HG02884 (cell line): ENCODE data around the gene PRKN.
A peak's percentile ranks its signal among the peaks of the same experiment; 100 is the strongest.

Experiments used
- ATAC-seq: cut with Tn5 transposase; IDR thresholded peaks from one replicate; pipeline ENCODE4 v1.9.1; 2021; ENCODE audit warnings: mild to moderate bottlenecking, moderate library complexity; ENCODE audit not compliant: unreplicated experiment

Gene PRKN

GRCh38 chr6:161379834-161380582 lies 1347.6 kb downstream of the PRKN start:
- no peak for ATAC-seq

DNA sequence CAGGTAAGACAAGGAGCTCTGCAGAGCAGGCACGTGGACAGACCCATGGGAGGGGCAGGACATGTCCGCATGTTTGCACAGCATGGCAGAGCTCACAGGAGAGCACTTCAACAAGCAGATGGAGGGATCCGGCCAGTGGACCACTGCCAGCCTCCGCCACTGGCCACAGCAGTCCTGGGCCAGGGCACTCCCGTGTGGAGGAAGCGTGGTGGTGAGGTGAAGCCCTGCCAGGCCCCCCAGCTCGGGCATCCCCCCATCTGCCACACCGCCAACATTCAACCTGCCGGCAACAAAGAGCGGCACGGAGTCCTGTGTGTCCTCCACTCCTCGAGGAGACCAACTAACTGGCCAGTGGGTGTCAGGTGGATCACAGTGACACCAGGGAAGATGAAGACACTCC lies 1349.5 kb downstream of the PRKN start:
- no peak for ATAC-seq

GRCh38 chr6:161377116-161377515 lies 1350.5 kb downstream of the PRKN start:
- ATAC-seq = no peak

GRCh38 chr6:161376367-161376766 lies 1351.2 kb downstream of the PRKN start:
- no peak for ATAC-seq

DNA sequence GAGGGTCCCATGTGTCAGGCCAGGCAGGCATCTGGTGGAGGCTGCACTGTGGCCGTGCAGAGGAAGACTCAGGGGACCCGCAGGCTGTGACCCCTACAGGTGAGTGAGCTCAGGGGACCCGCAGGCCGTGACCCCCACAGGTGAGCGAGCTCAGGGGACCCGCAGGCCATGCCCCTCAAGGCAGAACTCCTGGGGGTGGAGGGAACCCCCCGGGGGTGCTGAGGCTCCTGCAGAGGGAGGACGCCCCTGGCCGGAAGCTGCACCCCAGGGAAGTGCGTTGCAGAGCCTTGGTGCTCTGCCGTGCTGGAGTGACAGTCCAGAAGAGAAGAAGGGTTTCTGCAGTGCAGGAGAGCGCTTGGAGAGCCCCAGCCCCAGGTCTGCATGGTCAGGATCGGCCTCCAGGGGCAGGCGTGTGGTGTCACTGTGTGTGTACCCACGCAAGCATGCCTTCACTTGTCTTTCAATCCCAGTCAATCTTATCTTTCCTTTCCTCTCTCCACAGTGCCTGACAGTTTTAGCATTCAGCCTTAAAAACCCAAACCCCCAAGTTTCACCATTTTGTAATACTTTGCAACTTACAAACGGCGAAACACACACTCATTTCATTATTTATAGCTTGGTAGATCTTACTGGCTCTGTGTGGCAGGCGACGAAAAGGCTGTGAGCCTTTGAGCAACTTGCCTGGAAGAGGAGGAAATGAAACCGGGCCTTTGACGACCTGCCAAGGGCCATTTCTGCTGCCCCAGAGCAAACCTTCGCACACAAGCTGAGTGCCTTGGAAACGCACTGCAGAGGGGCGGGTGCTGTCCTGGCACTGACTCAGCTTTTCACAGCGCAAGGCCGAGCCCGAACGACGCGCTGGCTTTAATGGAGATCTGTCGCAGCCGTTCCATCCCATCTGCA lies 1352.3 kb downstream of the PRKN start:
- no peak for ATAC-seq

DNA sequence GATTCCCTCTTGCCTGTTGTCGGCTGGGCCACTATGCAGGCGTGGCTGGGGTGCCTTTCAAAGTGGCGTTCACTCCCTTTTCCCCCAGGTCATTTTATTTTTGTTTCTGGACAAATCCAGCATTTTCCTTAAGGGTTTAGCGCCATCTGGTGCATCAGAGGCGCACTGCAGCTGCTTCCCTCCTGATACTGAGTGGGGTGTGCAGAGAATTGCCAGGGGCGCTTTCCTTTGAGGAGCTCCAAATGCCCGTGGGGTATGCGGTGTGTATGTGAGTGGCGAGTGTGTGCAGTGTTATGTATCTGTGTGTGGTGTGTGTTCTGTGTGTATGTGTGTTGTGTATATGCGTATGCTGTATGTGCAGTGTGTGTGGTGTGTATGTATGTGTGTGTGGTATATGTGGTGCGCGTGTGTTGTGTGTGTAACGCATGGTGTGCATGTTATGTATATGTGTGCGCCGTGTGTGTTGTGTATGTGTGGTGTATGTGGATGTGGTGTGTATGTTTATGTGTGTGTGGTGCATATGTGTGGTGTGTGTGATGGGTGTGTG lies 1353.6 kb downstream of the PRKN start:
- ATAC-seq = peak; percentile 35

GRCh38 chr6:161372422-161372793 lies 1355.2 kb downstream of the PRKN start:
- ATAC-seq = no peak

DNA sequence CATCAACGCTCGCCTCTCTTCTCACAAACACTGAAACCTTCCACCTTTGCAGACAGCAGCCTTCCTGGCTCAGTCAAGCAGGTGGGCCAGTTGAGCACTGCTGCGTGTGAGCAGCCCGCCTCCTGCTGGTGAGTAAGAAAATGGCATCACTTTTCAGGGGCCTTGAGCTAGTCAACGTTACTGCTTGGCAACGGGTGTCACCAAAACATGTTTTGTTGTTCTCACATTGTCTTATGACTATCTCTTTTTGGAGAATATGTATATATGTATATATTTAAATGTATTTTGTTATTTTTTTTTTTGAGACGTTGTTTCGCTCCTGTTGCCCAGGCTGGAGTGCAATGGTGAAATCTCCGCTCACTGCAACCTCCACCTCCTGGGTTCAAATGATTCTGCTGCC lies 1356.7 kb downstream of the PRKN start:
- ATAC-seq = peak; percentile 89

- ATAC-seq = no peak
Measured at GRCh38 chr6:161369339-161369738, 1358.2 kb downstream of the PRKN start.

DNA sequence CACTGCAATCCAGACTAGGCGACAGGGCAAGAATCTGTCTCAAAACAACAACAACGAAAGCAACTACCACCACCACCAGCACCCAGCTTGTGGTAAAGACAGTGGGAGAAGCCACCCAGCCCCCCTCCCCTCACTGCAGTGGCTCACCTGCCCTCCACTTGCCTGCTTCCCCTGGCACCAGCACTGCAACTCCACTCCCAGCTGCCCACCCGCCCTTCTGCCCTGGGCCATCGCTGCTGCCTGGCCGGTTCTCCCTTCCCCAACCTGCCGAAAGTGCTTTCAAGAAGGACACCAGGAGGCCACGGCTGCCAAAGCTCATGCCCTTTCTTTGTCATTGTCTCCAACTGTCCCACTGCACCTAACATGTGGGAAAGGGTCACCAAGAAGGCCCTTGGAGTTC lies 1359.1 kb downstream of the PRKN start:
- no peak for ATAC-seq

- no peak for ATAC-seq
Measured at GRCh38 chr6:161367472-161367871, 1360.1 kb downstream of the PRKN start.

DNA sequence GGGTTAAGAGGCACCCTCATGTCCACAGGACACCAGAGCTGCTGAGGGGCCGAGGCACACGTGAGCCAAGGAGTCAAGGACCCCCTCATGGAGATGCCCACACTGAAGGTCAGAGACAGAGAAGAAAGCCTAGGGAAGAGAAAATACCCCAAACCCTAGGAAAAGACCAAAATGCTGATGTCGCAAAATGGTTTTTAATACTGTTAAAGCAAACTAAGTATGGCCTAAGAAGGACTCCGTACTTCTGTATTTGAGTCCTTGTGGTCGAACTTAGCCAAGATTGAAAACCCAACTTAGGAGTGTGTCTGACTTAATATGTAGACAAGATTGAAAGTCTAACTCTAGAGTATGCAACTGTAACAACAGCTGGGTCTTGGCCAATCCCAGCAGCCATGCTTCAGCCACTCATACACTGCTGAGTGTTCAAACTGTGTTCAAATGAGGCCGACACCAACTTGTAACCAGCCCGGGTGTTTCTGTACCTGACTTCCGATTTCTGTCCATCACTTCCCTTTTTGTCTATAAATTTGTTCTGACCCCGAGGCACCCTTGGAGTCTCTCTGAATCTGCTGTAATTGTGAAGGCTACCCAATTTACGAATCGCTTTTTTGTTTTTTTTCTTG lies 1361.2 kb downstream of the PRKN start:
- no peak for ATAC-seq

- ATAC-seq = no peak
Measured at GRCh38 chr6:161365633-161366032, 1361.9 kb downstream of the PRKN start.

- ATAC-seq = no peak
Measured at GRCh38 chr6:161363286-161363685, 1364.3 kb downstream of the PRKN start.

GRCh38 chr6:161362266-161362665 lies 1365.3 kb downstream of the PRKN start:
- ATAC-seq = no peak

GRCh38 chr6:161361529-161361928 lies 1366.0 kb downstream of the PRKN start:
- ATAC-seq = no peak

DNA sequence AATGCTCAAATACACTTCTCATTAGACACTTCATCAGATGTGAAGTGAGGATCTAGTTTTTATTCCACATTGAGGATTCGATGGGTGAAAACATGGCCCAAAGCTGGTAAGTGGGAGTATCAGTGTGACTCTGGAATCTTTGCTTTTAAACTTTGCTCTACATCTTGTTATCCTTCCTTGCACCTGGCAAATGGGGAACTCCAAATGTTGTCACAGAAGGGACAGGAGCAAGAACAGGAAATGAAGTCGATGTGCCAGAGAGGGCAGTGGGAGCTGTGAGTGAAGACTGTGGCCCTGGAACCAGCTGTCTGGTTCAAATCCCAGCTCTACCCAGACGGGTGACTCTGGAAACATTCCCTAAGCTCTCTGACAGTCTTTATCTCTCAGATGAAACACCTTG lies 1367.0 kb downstream of the PRKN start:
- ATAC-seq = no peak

GRCh38 chr6:161359618-161359945 lies 1368.0 kb downstream of the PRKN start:
- ATAC-seq = no peak

- no peak for ATAC-seq
Measured at GRCh38 chr6:161356167-161356854, 1371.3 kb downstream of the PRKN start.

DNA sequence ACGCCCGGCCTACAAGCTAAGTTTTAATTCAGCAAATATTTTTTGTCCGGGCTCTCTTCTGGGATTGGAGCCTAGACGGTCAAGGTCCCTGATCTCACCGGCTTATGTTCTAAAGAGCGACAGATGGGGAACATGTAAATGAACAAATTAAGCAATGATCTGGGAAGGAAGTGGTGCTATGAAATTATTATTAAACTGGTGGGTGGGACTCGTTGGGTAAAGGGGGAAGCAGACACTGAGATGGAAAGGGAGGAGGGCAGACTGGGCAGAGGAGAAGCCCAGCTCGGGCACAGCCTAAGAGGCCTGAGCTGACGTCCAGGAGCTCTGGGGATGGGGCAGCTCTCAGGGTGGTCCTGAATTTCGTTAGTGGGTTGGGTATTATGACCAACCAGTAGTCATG lies 1371.9 kb downstream of the PRKN start:
- ATAC-seq = no peak

DNA sequence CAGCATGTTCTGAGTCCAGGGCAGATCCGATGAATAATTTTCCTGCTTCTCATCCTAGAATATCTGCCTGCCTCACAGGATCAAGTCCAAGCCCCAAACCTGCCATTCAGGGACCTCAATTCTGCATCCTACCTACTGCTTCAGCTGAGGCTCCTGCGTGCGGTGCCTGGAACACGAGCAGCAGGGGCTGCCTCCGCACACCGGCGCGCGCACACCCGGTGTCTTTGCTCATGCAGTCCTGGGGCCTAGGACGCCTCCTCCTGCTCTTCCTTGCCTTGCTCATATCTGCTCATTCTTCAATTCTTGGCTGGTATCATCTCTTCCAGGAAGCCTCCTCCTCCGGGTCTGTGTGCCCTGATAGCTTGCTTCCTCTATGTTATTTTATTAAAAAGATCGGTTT lies 1372.6 kb downstream of the PRKN start:
- no peak for ATAC-seq
